CD4-positive, alpha-beta T cell treated with Interleukin-1 beta for 1 hour (primary cell): Measurements from ENCODE around the gene RBM46.
"Not testable (repeated sequence)": the region's sequence is repeated elsewhere in the genome, so short reads cannot be mapped to it uniquely, and the experiment has no call there.

ENCODE experiments used
- DNase-seq, 2 donors: peaks; one replicate each; pipeline ENCODE4 v3.0.0-alpha.2; 2020 to 2022

Gene RBM46

DNA sequence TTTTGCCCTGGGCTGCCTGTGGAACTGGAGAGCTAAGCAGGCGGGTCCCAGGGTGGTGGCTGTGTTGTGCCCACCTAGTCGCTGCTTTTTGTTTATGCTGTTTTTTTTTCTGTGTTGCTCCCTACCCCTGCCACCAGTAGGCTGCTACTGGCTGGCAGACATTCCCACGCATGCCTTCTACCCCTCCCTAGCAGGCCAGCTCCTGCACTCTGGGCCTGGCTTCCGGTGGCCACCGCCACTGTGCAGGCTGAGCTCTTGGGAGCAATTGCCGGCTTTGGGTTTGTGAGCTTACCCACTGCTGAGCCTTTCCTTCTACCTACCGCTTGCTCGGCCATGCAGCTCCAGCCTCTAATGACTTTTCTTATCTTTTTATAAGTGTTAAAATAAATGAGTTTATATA is 57.6 kb downstream of the RBM46 start:
- DNase-seq, result no peak

DNA sequence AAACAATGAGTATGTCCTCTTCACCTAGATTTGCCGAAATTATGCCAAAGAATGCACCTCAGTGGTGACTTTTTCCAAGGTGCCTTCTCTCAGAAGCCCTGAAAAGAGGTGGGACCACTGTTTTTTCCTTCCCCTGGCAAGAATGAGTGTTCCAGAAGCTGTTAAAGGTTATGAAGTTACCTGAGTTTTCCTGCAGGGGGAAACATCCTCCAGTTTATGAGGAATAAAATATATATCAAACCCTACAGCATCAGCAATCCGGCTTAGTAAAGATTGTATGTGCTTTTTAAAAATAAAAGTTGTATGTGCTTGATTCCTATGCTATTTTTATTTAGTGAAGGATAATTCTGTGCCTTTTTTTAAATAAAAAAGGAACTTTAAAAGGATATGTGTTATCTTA is 73.3 kb downstream of the RBM46 start:
- no peak for DNase-seq

DNA sequence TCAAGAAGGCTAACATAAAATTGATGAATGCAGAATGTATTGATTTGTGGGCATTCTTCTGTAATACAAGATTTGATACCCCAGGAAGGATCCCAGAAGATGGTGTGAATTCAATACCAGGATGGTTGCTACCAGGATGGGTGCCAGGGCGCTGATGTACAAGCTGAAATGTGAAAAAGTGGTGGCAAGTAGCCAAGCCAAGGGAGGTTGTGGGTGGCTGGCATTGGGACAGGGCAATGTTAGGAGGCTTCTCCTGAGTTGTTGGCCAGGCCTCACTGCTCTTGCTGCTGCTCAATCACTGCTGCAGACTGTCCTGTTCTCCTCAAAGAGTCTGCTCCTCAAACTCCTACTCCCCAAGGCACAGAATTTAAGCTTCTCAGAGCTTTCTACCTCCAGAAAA is 77.1 kb downstream of the RBM46 start:
- no peak for DNase-seq

DNA sequence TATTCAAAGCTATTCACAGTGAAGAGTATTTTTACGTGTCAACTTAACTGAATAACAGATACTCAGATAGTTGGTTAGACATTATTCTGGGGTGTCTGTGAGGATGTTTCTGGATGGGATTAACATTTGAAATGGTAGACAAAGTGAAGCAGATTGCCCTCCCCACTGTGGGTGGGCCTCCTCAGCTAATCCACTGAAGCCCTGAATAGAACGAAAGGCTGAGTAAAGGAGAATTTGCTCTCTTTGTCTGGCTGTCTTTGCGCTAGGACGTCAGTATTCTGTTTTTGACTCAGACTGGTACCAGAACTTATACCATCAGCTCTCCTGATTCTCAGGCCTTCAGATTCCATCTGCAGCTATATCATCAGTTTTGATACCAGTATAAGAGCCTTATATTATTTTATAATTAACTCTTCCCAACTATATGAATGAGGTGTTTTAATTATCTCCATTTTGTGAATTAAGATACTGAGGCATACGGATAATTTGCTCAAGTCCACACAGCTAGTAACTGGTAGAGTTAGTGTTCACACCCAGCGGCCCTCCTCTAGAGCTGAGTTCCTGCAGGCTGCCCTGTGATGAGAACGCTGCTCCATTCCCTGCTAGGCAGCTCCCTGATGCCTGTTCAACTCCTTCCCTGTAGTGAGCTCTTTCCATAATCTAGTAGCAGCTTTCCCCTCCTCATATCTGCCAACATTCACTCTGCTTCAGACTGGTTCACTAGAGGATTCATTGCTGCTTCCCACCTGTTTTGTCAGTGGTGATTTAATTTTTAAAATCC is 87.5 kb downstream of the RBM46 start:
- no peak for DNase-seq

DNA sequence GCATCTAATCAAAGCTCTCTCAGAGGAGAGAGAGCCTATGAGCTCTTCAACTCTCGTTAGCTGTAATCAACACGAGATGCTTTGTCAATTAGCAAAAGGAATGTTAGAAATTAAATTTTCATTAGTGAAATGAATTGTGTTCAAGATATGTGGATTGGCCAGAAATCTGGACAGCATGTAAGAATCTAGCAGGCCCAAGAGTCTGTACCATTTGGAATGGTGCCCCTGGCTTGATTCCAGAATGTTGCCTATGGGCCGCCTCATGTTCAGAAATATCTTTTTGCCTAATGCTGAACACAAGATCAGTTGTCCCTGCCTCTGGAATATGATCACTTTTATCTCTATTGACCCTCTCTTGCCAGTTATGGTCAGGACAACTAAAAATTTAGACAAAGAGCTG is 88.2 kb downstream of the RBM46 start:
- no peak for DNase-seq

DNA sequence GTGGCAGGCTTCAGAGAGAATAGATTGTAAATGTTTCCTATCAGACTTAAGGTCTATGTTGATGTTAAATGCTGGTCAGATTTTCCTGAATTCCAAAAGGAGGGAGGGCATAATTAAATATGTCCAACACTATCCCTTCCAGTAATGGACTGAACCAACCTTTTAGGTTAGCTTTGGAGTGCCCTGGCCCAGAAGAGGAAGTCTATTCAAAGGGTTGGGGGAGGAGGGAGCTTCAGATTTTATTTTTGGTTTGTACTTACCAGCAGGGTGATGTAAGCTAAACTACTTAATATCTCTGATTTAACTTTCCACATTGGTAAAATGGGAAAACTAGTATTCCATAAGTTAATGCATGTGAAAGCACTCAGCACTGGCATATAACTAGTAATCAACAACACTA is 91.1 kb downstream of the RBM46 start:
- DNase-seq, result no peak

DNA sequence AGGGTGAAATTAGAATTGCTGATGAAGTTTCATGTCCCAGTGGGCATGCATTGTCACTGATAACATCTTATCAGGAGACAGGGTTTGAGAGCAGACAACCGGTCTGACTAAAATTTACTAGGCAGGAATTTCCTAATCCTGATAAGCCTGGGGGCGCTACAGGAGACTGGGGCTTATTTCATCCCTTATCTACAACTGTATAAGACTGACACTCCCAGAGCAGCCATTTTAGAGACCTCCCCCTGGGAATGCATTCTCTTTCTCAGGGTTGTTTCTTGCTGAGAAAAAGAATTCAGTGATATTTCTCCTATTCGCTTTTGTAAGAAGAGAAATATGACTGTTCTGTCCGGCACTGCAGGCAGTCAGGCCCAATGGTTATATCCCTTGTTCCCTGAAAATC is 93.0 kb downstream of the RBM46 start:
- DNase-seq, result not testable (repeated sequence)

DNA sequence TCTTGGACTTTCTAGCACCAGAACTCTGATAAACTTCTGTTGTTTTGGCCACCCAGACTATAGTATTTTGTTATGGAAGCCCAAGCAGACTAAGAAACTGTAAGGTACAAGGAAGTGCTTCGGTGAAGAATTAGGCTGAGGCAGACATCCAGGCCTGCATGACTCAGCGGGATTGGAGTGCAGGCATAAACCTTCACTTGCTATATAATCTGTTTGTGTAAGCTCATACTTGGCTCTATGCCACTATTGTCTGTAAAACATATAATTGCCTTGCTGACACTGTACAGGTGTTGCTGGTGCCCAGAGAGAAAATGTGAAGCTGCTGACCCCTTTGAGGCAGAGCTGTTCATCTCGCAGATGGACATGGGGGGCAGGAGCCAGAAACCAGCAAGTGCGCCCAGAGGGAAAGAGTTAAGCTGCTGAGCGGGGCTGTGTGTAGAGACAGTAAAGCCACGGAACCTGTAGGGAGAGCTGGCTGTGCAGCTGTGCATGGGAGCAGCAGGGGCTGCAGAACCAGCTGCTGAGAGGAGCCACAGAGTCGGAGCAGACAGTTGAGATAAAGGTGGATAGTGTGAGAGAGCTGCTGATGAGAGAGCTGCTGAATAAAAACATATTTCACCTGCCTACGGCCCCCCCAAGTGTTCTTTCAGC is 96.2 kb downstream of the RBM46 start:
- DNase-seq, result no peak
